GM12891 (cell line): Measurements from ENCODE around the gene C22orf42.
"Not testable (repeated sequence)": the region's sequence is repeated elsewhere in the genome, so short reads cannot be mapped to it uniquely, and the experiment has no call there.

Experiments used
- PAX5 ChIP-seq: IDR thresholded peaks from 2 replicates; pipeline ENCODE4 v1.6.1; 2011; ENCODE audit warnings: low read length, moderate library complexity, mild to moderate bottlenecking; ENCODE audit not compliant: insufficient read depth, severe bottlenecking
- POLR2A ChIP-seq: IDR thresholded peaks from 2 replicates; pipeline ENCODE4 v1.6.1; 2011; ENCODE audit warnings: low read depth, low read length, control low read depth
- TAF1 ChIP-seq: IDR thresholded peaks from 2 replicates; pipeline ENCODE4 v1.6.1; 2011; ENCODE audit warnings: low read depth, low read length, control low read depth

DNA sequence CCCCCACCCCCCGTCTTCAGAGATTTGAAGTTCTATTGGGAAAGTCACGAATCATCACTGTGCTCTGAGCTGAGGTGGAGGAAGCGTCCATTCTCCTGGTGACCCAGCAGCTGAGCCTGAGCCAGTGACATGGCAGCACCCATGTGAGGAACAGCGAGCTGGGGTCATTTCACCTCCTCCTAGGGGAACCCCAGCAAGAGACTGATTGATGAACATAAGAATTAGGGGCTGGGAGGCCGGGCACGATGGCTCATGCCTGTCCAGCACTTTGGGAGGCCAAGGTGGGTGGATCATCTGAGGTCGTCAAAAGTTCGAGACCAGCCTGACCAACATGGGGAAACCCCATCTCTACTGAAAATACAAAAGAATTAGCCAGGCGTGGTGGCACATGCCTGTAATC, 34.2 kb upstream of the C22orf42 start:
- not testable (repeated sequence) for TF ChIP-seq POLR2A, TAF1, PAX5
